Esophagus squamous epithelium (tissue), 5 donors: ENCODE results near the gene CARD8. TPM values are rescaled to one million over a fixed set of nuclear protein-coding genes. Genes with fewer than 3 reads are reported as not detected.

Experiments
- DNase-seq: peaks from one replicate; lab custom pipeline; 2025; lab: John Stamatoyannopoulos, UW
- H3K27ac ChIP-seq, 4 donors: fragments of 200-600 bp; sonication (generic); one replicate each; pipeline ENCODE4 v1.5.1; 2016 to 2019; ENCODE audit warnings: mild to moderate bottlenecking in 1 of 4
- H3K27me3 ChIP-seq, 4 donors: fragments of 200-600 bp; sonication (generic); 1 replicate in 3 of 4; 2 replicates in 1 of 4; pipeline versions ENCODE4 v1.5.1 to v1.6.0; 2017 to 2021; ENCODE audit warnings: antibody characterized with exemption in 1 of 4
- H3K36me3 ChIP-seq, 3 donors: fragments of 200-600 bp; sonication (generic); one replicate each; pipeline ENCODE4 v1.5.1; 2016 to 2019
- H3K4me1 ChIP-seq, 3 donors: fragments of 200-600 bp; sonication (generic); one replicate each; pipeline ENCODE4 v1.5.1; 2017 to 2019
- H3K4me3 ChIP-seq, 4 donors: fragments of 200-600 bp; sonication (generic); 1 replicate in 3 of 4; 2 replicates in 1 of 4; pipeline ENCODE4 v1.5.1; 2016 to 2019; ENCODE audit warnings: mild to moderate bottlenecking in 2 of 4, moderate library complexity in 1 of 4
- H3K9me3 ChIP-seq, 3 donors: fragments of 200-600 bp; sonication (generic); one replicate each; pipeline ENCODE4 v1.5.1; 2016 to 2019
- POLR2A ChIP-seq, 4 donors: fragments of 450-650 bp; IDR thresholded peaks; one replicate each; pipeline ENCODE4 v1.6.1; 2017; ENCODE audit warnings: antibody characterized with exemption in 4 of 4, mild to moderate bottlenecking in 4 of 4, moderate library complexity in 3 of 4
- WGBS, 2 donors: methylation state at CpG; one replicate each; pipeline ENCODE4 v1.1.5; 2018; 5-methylcytosine and 5-hydroxymethylcytosine counted together
- intact Hi-C: fragments of 100-400 bp; cut with DNase I; formaldehyde crosslinking; loops from one replicate; pipeline ENCODE4 v1.15.0; 2022
- total RNA-seq, 4 donors: library from RNA; depleted of rRNA; stranded (reverse); fragments of >200 nt; gene quantifications; one replicate each; pipeline ENCODE4 v1.1.0, GENCODE V29; 2016
- TF ChIP-seq, protein P1 (sequence below), 6 experiments: fragments of 450-650 bp in 4 of 6; fragments of 200-600 bp in 2 of 6; sonication (generic) in 2 of 6; IDR thresholded peaks; one replicate each; pipeline ENCODE4 v1.5.1; 2016 to 2019; ENCODE audit warnings: antibody characterized with exemption in 6 of 6, mild to moderate bottlenecking in 4 of 6, moderate library complexity in 4 of 6
- donor health status: DM: yes; HTN: yes; CAD: no.

CARD8 gene, protein sequence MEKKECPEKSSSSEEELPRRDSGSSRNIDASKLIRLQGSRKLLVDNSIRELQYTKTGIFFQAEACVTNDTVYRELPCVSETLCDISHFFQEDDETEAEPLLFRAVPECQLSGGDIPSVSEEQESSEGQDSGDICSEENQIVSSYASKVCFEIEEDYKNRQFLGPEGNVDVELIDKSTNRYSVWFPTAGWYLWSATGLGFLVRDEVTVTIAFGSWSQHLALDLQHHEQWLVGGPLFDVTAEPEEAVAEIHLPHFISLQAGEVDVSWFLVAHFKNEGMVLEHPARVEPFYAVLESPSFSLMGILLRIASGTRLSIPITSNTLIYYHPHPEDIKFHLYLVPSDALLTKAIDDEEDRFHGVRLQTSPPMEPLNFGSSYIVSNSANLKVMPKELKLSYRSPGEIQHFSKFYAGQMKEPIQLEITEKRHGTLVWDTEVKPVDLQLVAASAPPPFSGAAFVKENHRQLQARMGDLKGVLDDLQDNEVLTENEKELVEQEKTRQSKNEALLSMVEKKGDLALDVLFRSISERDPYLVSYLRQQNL
- total RNA-seq = 10 to 100 TPM in 3 of 4 donors, 1 to 10 TPM in 1; 9.7 to 21.9 (median 11.3) TPM

DNA sequence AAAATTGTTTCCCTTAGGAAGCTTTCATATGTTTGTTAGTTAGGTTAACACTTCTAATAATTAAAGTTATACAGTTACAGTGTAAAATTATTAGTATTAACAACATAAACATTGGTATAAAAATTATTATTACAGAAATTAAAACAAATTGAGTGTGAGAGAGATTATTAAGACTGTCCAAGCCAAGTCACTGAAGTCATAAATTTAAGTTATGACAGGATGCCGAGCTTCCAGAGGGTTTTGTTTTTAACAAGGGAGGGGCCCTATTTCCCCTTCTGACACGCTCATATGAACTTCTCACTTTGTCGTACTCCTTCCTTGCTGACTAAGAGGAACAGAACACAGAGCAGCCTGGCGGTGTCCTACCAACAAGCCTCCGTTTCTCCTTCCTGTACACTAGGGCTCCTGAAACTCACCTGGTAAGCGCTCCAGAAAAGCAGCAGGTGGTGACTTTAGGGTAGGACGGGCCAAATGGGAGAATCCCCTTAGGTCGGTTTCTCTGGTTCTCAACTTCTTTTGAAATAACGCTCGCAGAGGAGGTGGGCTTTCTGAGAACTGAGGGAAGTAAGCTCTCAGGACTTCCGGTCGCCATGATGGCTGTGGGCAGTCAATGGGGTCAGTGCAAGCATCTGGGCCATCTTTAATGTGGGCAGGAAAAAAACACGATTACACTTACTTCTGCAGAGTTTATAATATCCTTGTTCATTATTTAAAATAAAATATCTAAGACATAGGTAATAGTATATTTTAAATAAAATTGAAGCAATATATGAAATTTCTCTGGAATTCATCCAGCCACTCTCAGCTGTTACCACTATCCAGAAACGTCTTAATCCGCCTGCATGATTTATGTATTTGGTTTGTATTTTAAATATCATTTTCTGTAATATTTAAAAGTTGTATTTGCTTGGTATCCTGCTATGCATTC lies at the start of gene CARD8:
Gene CARD8 (minus strand): TSS at position 537 of the 928 bp plus-strand sequence. CDS start 14,892 bp downstream, outside the sequence.
- intact Hi-C loops = no loop called here
- DNase-seq = peak; percentile 27
- Histone ChIP-seq H3K9me3 (no peaks in the 10 kb centered on the region), H3K27me3 (no peaks in the 10 kb centered on the region), H3K4me1 (peaks cover 6 to 49% (median 19%) of the 10 kb centered on the region in 3 donors), H3K4me3 (peak within 1 kb of the TSS; percentile 46 to 76 (median 64)), H3K27ac (peak within 1 kb of the TSS; percentile 89 to 95 (median 92)), H3K36me3 (no peaks in the 10 kb centered on the region)
- TF ChIP-seq POLR2A (IDR thresholded peaks at IDR 0.05) = peak in 3 of 4 donors; percentile 8 to 63 (median 55)
- TF ChIP-seq, protein P1, sequence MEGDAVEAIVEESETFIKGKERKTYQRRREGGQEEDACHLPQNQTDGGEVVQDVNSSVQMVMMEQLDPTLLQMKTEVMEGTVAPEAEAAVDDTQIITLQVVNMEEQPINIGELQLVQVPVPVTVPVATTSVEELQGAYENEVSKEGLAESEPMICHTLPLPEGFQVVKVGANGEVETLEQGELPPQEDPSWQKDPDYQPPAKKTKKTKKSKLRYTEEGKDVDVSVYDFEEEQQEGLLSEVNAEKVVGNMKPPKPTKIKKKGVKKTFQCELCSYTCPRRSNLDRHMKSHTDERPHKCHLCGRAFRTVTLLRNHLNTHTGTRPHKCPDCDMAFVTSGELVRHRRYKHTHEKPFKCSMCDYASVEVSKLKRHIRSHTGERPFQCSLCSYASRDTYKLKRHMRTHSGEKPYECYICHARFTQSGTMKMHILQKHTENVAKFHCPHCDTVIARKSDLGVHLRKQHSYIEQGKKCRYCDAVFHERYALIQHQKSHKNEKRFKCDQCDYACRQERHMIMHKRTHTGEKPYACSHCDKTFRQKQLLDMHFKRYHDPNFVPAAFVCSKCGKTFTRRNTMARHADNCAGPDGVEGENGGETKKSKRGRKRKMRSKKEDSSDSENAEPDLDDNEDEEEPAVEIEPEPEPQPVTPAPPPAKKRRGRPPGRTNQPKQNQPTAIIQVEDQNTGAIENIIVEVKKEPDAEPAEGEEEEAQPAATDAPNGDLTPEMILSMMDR (IDR thresholded peaks at IDR 0.05) = peak in 4 of 6 experiments; percentile 17 to 36 (median 30)
- 5 to 6% methylated on average over 13 to 15 of the region's 15 CpGs for WGBS, 2 donors

DNA sequence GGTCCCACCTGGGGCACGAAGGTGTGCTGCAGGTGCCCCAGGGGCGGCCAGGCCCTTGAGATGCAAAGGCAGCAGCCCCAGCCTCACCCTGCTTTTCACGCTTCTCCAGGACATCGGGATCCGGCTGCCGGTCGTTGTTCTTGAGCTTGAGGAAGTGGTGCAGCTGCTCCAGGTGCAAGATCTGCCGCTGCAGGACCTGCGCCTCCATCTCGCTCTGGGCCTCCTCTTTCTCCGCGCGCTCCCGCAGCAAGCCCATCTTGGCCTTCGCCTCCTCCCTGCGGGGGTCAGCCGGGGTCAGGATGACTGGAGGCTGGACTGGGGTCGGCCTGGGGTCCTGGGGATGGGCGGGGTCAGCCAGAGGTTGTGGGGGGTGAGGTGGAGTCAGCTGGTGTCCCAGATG lies 48.2 kb upstream of the CARD8 start:
- WGBS, 2 donors = 94% methylated on average over 12 of the region's 19 CpGs; no CpG with 5 or more reads in 1 of the 2 donors
- Histone ChIP-seq H3K4me1 (peaks cover 4 to 6% (median 5%) of the 10 kb centered on the region in 3 donors), H3K27ac (no peak overlapping the region), H3K27me3 (no peaks in the 10 kb centered on the region), H3K9me3 (no peaks in the 10 kb centered on the region), H3K36me3 (no peaks in the 10 kb centered on the region), H3K4me3 (no peak overlapping the region)
- TF ChIP-seq, protein P1 (IDR thresholded peaks at IDR 0.05) = no peak
- no peak for TF ChIP-seq POLR2A (IDR thresholded peaks at IDR 0.05)
- intact Hi-C loops = no loop called here
- no peak for DNase-seq

DNA sequence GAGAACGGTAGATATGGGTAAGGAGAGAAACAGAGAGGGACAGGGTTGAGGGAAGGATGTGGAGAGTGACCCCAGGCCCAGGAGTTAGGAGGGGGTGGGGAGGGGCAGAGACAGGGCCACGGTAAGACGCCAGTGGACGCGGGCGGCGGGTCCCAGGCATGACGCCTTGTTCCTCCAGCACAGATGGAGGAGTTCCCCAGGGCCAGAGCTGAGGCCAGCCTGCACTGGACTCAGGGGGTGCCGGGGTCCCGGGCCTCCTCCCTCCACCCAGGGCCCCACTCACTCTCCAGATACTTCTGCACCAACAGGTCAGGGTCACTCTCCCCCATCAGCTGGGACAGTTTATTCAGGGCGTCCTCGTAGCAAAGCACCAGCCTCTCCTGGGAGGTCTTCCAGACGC lies 47.7 kb upstream of the CARD8 start:
- Histone ChIP-seq H3K27me3 (no peaks in the 10 kb centered on the region), H3K27ac (no peak overlapping the region), H3K36me3 (no peaks in the 10 kb centered on the region), H3K4me1 (peaks cover 0 to 1% (median 0%) of the 10 kb centered on the region in 3 donors), H3K9me3 (no peaks in the 10 kb centered on the region), H3K4me3 (no peak overlapping the region)
- TF ChIP-seq POLR2A (IDR thresholded peaks at IDR 0.05) = no peak
- TF ChIP-seq, protein P1 (IDR thresholded peaks at IDR 0.05) = no peak
- intact Hi-C loops = no loop called here
- DNase-seq = no peak
- WGBS, 2 donors = 85 to 93% methylated on average over 10 of the region's 13 CpGs

DNA sequence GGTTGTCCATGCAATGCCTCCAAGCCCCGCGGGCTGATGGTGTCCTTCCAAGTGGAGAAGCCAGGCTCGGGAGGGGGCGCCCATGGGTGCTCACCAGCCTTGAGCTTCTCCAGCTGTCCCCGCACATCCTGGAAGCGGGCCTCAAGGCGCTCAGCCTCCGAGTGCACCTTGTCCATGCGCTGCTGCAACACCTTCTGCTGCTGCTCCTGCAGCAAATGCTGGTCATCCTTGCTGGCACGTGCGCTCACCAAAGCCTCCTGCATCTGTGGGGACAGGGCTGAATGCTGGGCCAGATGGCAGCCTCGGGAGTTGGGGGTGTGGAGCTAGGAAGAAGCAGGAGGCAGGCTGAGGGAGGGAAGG lies 46.9 kb upstream of the CARD8 start:
- TF ChIP-seq, protein P1 (IDR thresholded peaks at IDR 0.05) = no peak
- TF ChIP-seq POLR2A (IDR thresholded peaks at IDR 0.05) = no peak
- DNase-seq = no peak
- H3K4me1 ChIP-seq = no peaks in the 10 kb centered on the region
- H3K9me3 ChIP-seq = no peaks in the 10 kb centered on the region
- WGBS, 2 donors = 82 to 83% methylated on average over 5 to 6 of the region's 12 CpGs
- intact Hi-C loops = no loop called here
- no peak overlapping the region for H3K4me3 ChIP-seq
- no peak overlapping the region for H3K27ac ChIP-seq
- no peaks in the 10 kb centered on the region for H3K36me3 ChIP-seq
- no peaks in the 10 kb centered on the region for H3K27me3 ChIP-seq
